ENCODE measurements around the gene LILRB2.
A peak's percentile ranks its signal among the peaks of the same experiment; 100 is the strongest.
"Not testable (repeated sequence)": the region's sequence is repeated elsewhere in the genome, so short reads cannot be mapped to it uniquely, and the experiment has no call there.

LILRB2 gene

DNA sequence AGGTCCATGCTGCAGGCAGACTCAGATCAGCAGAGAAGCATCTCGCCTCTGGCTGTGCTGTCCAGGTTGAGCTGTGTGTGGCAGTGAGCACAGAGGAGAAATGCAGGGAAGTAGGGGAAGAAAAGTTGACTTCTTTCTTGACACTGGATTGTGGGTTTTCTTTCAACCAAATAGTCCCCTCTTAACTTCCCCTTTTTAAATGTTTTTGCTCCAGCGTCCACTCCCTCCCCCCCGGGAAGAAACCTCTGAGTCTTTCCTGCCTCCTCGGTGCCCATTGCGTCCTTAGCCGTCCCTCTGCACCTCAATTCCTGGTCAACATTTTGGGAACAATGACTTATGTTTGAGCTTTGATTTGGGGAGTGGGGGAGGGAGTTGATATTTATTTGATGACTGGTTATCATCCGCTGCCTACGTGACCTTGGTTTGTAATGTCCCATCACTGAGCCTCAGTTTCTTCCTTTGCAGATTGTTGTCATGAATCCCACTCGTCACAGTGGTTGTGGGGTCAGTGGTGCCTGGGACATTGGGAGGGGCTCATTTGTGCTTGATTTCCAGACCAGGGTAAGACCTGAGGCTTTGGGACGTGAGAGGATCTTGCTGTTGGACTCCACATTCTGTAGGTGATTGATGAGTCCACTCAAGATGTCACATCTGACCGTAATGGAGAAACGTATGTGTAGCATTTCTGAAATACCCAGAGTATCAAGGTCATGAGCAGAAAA, at the start of gene LILRB2:
Gene LILRB2, minus strand, starts transcription at position 104 of the 722 bp plus-strand sequence. CDS start 614 bp downstream, outside the sequence.
- no peak within 1 kb of the TSS for H3K9ac ChIP-seq (ENCODE audit: low read depth, low read length)
- H3K36me3 ChIP-seq (ENCODE audit: control insufficient read depth, insufficient read depth, low read length): no peaks in the 10 kb centered on the region
- no peak within 1 kb of the TSS for H3K4me3 ChIP-seq (ENCODE audit: low read depth, low read length)
- H3K27ac ChIP-seq (ENCODE audit: low read depth, low read length): no peak within 1 kb of the TSS
- H3K4me1 ChIP-seq (ENCODE audit: control insufficient read depth, insufficient read depth, low read length): no peaks in the 10 kb centered on the region
- no peaks in the 10 kb centered on the region for H3K27me3 ChIP-seq (ENCODE audit: control insufficient read depth, insufficient read depth, low read length)
- no peaks in the 10 kb centered on the region for H3K9me3 ChIP-seq (ENCODE audit: control insufficient read depth, insufficient read depth, low read length)

DNA sequence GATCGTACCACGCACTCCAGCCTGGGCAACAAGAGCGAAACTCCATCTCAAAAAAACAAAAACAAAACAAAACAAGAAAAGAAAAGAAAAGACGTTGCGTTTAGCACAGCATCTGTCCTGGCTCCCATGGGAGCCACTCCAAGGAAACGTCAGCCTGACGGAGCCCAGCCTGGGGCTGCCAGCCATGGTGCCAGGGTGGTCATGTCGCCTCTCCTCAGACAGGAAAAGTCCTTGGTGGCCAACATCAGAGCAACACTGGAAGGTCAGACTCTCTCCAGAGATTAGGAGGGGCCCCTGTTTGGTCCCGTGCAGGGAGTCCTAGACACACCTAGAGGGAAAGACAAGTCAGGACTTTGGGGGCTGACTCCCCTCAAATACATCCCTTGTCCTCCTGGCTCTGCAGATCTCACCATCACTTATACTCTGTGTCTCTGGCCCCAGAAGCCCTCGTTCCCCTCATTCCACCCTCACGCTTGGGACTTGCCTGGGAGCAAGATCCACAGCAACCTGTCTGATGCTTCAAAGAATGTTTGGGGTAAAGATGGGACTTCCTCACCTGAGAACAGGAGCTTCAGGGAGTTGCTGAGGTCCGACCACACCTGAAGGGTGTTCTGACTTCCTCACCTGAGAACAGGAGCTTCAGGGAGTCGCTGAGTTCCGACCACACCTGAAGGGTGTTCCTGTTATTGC, 48.7 kb upstream of the LILRB2 start:
- Histone ChIP-seq H3K27ac (ENCODE audit: low read depth, low read length) (no peak overlapping the region), H3K27me3 (ENCODE audit: control insufficient read depth, insufficient read depth, low read length) (no peaks in the 10 kb centered on the region), H3K4me1 (ENCODE audit: control insufficient read depth, insufficient read depth, low read length) (peaks cover 10% of the 10 kb centered on the region), H3K36me3 (ENCODE audit: control insufficient read depth, insufficient read depth, low read length) (no peaks in the 10 kb centered on the region), H3K9me3 (ENCODE audit: control insufficient read depth, insufficient read depth, low read length) (no peaks in the 10 kb centered on the region), H3K9ac (ENCODE audit: low read depth, low read length) (no peak overlapping the region), H3K4me3 (ENCODE audit: low read depth, low read length) (no peak overlapping the region)

DNA sequence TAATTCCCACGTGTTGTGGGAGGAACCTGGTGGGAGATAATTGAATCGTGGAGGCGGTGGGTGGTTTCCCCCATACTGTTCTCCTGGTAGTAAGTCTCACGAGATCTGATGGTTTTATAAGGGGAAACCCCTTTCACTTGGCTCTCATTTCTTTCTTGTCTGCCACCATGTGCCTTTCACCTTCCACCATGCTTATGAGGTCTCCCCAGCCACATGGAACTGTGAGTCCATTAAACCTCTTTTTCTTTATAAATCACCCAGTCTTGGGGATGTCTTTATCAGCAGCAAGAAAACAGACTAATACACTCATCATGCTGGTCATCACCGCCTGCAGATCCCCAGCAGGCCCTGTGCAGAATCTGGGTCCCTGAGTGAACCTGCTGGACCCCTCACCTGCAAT, 47.9 kb upstream of the LILRB2 start:
- H3K36me3 ChIP-seq (ENCODE audit: control insufficient read depth, insufficient read depth, low read length); H3K4me3 ChIP-seq (ENCODE audit: low read depth, low read length); H3K9ac ChIP-seq (ENCODE audit: low read depth, low read length); H3K27ac ChIP-seq (ENCODE audit: low read depth, low read length); H3K9me3 ChIP-seq (ENCODE audit: control insufficient read depth, insufficient read depth, low read length); H3K27me3 ChIP-seq (ENCODE audit: control insufficient read depth, insufficient read depth, low read length): not testable (repeated sequence)
- peaks cover 18% of the 10 kb centered on the region for H3K4me1 ChIP-seq (ENCODE audit: control insufficient read depth, insufficient read depth, low read length)

DNA sequence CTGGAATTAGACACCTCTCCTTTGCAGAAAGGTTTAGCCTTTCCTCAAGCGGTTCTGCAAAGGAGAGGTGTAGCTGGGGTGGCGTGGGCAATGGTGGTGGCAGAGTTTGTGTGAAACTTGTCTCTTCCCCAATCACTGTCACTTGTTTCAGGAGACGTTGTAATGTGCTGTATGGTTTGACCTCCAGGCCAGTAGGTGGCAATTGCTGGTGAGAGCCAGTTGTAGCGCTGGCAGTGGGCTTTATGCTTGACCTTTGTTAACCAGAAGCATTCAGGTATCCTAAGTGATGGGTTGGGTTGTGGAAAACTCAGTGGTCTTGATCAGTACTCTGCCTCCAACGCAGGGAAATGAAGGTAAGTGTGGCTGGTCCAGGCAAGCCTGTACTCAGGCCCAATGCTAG, 44.7 kb upstream of the LILRB2 start:
- H3K4me1 ChIP-seq (ENCODE audit: control insufficient read depth, insufficient read depth, low read length): peaks cover 20% of the 10 kb centered on the region
- H3K27ac ChIP-seq (ENCODE audit: low read depth, low read length): no peak overlapping the region
- no peaks in the 10 kb centered on the region for H3K27me3 ChIP-seq (ENCODE audit: control insufficient read depth, insufficient read depth, low read length)
- H3K9ac ChIP-seq (ENCODE audit: low read depth, low read length): no peak overlapping the region
- H3K4me3 ChIP-seq (ENCODE audit: low read depth, low read length): no peak overlapping the region
- H3K36me3 ChIP-seq (ENCODE audit: control insufficient read depth, insufficient read depth, low read length): no peaks in the 10 kb centered on the region
- peaks cover 4% of the 10 kb centered on the region; the same call in 1 of the 2 replicates for H3K9me3 ChIP-seq (ENCODE audit: control insufficient read depth, insufficient read depth, low read length)

DNA sequence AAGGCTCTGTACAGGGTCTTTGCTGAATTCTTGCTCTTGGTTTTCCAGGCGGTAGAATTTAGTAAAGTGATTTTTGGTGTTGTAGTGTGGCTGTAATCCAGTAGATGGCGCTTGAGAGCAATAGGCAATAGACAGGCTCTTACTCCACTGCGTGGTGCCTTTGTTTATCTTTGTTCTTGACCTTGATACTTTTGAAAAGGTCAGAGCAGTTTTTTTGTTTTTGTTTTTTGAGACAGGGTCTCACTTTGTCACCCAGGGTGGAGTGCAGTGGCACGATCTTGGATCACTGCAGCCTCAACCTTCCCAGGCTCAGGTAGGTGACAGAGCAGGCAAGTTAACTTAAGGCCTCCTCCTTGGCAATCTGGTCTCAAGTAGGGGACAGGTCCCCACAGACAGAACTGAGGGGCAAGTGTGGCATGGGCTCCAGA, 44.3 kb upstream of the LILRB2 start:
- Histone ChIP-seq H3K27ac (ENCODE audit: low read depth, low read length) (peak overlapping the region; percentile 83), H3K4me1 (ENCODE audit: control insufficient read depth, insufficient read depth, low read length) (peaks cover 20% of the 10 kb centered on the region), H3K9ac (ENCODE audit: low read depth, low read length) (no peak overlapping the region), H3K27me3 (ENCODE audit: control insufficient read depth, insufficient read depth, low read length) (no peaks in the 10 kb centered on the region), H3K4me3 (ENCODE audit: low read depth, low read length) (no peak overlapping the region), H3K36me3 (ENCODE audit: control insufficient read depth, insufficient read depth, low read length) (no peaks in the 10 kb centered on the region), H3K9me3 (ENCODE audit: control insufficient read depth, insufficient read depth, low read length) (peaks cover 4% of the 10 kb centered on the region; the same call in 1 of the 2 replicates)

DNA sequence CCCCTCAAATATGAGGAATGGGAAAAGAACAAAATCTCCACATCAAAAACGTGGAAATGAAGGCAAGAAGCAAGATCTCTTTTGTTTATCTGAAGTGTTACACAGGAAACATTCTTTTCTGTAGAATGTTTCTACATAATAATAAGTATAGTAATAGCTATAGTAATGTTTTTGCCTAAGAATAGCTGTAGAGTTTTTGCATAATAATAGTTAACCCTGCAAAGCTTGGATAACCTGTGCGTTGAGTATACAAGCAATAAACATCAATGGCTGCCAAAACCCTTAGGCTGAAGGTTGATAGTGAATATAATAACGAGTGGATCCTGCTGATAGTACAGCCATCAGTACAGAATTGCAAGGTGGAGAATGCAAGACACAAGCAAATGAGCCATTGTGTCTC, 43.2 kb upstream of the LILRB2 start:
- no peak overlapping the region for H3K9ac ChIP-seq (ENCODE audit: low read depth, low read length)
- peaks cover 4% of the 10 kb centered on the region; the same call in 1 of the 2 replicates for H3K9me3 ChIP-seq (ENCODE audit: control insufficient read depth, insufficient read depth, low read length)
- no peaks in the 10 kb centered on the region for H3K27me3 ChIP-seq (ENCODE audit: control insufficient read depth, insufficient read depth, low read length)
- peak overlapping the region; percentile 83 for H3K27ac ChIP-seq (ENCODE audit: low read depth, low read length)
- peak overlapping the region; percentile 32; the same call in 1 of the 2 replicates for H3K4me3 ChIP-seq (ENCODE audit: low read depth, low read length)
- H3K36me3 ChIP-seq (ENCODE audit: control insufficient read depth, insufficient read depth, low read length): no peaks in the 10 kb centered on the region
- H3K4me1 ChIP-seq (ENCODE audit: control insufficient read depth, insufficient read depth, low read length): peaks cover 20% of the 10 kb centered on the region

DNA sequence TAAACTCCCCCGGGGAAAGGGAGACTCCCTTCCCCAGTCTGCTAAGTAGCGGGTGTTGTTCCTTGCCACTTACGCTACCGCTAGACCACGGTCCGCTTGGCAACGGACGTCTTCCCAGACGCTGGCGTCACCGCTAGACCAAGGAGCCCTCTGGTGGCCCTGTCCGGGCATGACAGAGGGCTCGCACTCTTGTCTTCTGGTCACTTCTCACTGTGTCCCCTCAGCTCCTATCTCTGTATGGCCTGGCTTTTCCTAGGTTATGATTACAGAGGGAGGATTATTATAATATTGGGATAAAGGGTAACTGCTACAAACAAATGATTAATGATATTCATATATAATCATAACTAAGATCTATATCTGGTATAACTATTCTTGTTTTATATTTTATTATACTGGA, 42.0 kb upstream of the LILRB2 start:
- H3K9ac ChIP-seq (ENCODE audit: low read depth, low read length); H3K4me3 ChIP-seq (ENCODE audit: low read depth, low read length); H3K9me3 ChIP-seq (ENCODE audit: control insufficient read depth, insufficient read depth, low read length); H3K36me3 ChIP-seq (ENCODE audit: control insufficient read depth, insufficient read depth, low read length); H3K27me3 ChIP-seq (ENCODE audit: control insufficient read depth, insufficient read depth, low read length); H3K27ac ChIP-seq (ENCODE audit: low read depth, low read length): not testable (repeated sequence)
- H3K4me1 ChIP-seq (ENCODE audit: control insufficient read depth, insufficient read depth, low read length): peaks cover 20% of the 10 kb centered on the region

DNA sequence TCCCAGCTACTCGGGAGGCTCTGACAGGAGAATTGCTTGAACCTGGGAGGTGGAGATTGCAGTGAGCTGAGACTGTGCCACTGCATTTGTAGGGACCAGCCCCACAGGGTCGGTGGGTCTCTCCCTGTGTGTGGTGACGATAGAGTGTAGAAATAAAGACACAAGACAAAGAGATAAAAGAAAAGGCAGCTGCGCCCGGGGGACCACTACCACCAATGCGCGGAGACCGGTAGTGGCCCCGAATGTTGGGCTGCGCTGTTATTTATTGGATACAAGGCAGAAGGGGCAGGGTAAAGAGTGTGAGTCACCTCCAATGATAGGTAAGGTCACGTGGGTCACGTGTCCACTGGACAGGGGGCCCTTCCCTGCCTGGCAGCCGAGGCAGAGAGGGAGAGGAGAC, 41.4 kb upstream of the LILRB2 start:
- peaks cover 20% of the 10 kb centered on the region for H3K4me1 ChIP-seq (ENCODE audit: control insufficient read depth, insufficient read depth, low read length)

DNA sequence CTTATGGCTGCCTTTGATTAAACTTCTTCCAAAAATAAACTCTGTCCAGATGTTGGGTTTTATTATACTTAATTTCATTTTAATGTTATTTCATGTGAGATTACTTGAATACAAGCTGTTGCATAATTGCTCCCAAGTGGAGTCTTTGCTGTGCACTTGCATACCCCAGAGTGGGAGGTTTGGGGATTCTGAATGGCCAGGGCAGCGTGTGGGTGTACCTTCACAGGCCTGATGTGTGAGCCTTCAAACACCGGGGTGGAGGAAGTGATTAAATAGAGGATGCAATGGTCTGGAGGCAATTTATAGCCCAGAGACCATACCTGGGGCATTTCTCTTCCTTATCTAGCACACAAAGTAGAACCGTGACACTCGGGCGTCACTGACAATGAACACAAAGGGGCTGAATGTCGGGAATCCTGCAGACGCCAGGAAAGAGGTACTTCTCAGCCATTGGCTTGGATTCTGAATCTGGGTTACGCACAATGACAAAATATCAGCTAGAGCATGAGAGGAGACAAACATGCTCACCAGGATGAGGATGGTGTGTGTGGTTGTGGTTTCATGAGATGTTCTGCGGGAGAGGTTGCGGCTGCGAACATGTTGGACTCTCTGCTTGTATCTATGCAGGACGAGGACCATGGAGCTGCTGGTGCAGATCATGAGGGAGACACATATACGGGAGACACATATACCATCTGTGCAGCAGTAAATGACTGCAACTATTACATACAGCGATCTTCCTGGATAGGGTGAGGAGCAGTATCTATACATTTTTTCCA, 39.2 kb upstream of the LILRB2 start:
- no peaks in the 10 kb centered on the region for H3K27me3 ChIP-seq (ENCODE audit: control insufficient read depth, insufficient read depth, low read length)
- H3K9me3 ChIP-seq (ENCODE audit: control insufficient read depth, insufficient read depth, low read length): peaks cover 4% of the 10 kb centered on the region; the same call in 1 of the 2 replicates
- H3K27ac ChIP-seq (ENCODE audit: low read depth, low read length): no peak overlapping the region
- H3K4me3 ChIP-seq (ENCODE audit: low read depth, low read length): no peak overlapping the region
- H3K9ac ChIP-seq (ENCODE audit: low read depth, low read length): no peak overlapping the region
- peaks cover 15% of the 10 kb centered on the region for H3K4me1 ChIP-seq (ENCODE audit: control insufficient read depth, insufficient read depth, low read length)
- H3K36me3 ChIP-seq (ENCODE audit: control insufficient read depth, insufficient read depth, low read length): no peaks in the 10 kb centered on the region

More for the DNA sequence above, 41.4 kb upstream of the LILRB2 start:
- H3K27ac ChIP-seq (ENCODE audit: low read depth, low read length); H3K4me3 ChIP-seq (ENCODE audit: low read depth, low read length); H3K9ac ChIP-seq (ENCODE audit: low read depth, low read length); H3K27me3 ChIP-seq (ENCODE audit: control insufficient read depth, insufficient read depth, low read length); H3K36me3 ChIP-seq (ENCODE audit: control insufficient read depth, insufficient read depth, low read length); H3K9me3 ChIP-seq (ENCODE audit: control insufficient read depth, insufficient read depth, low read length): not testable (repeated sequence)

DNA sequence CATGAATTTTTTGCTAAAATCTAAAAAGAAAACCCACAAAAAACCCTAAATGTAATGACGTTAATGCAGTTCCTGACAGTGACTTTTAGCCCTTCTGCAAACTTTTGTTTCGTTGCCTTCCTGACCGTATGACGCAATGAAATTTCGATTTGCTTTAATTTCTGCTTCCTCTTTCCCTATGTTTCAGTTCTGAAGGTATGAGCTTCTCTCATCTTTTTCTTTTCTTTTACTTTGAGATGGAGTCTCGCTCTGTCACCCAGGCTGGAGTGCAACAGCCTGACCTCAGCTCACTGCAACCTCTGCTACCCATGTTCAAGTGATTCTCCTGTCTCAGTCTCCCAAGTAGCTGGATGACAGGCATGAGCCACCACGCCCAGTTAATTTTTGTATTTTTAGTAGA, 38.1 kb upstream of the LILRB2 start:
- H3K9me3 ChIP-seq (ENCODE audit: control insufficient read depth, insufficient read depth, low read length): peaks cover 4% of the 10 kb centered on the region; the same call in 1 of the 2 replicates
- no peaks in the 10 kb centered on the region for H3K36me3 ChIP-seq (ENCODE audit: control insufficient read depth, insufficient read depth, low read length)
- no peaks in the 10 kb centered on the region for H3K27me3 ChIP-seq (ENCODE audit: control insufficient read depth, insufficient read depth, low read length)
- H3K4me3 ChIP-seq (ENCODE audit: low read depth, low read length): no peak overlapping the region
- H3K27ac ChIP-seq (ENCODE audit: low read depth, low read length): no peak overlapping the region
- H3K9ac ChIP-seq (ENCODE audit: low read depth, low read length): no peak overlapping the region
- H3K4me1 ChIP-seq (ENCODE audit: control insufficient read depth, insufficient read depth, low read length): peaks cover 5% of the 10 kb centered on the region; the same call in 1 of the 2 replicates

DNA sequence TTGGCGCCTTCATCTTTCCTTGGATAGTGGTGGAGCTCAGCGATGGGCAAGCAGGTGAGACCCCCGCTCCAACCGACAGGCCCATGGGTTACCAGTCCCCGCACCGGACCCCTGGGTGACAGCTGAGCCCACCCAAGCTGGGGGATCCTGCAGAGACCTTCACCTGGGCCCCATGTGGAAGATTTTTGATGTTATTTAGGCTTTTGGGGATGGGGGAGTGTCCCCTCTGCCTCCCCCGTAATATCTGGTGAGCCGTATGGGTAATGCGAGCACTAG, 37.0 kb upstream of the LILRB2 start:
- H3K36me3 ChIP-seq (ENCODE audit: control insufficient read depth, insufficient read depth, low read length): no peaks in the 10 kb centered on the region
- H3K4me3 ChIP-seq (ENCODE audit: low read depth, low read length): no peak overlapping the region
- no peaks in the 10 kb centered on the region for H3K27me3 ChIP-seq (ENCODE audit: control insufficient read depth, insufficient read depth, low read length)
- H3K4me1 ChIP-seq (ENCODE audit: control insufficient read depth, insufficient read depth, low read length): no peaks in the 10 kb centered on the region
- no peak overlapping the region for H3K9ac ChIP-seq (ENCODE audit: low read depth, low read length)
- no peak overlapping the region for H3K27ac ChIP-seq (ENCODE audit: low read depth, low read length)
- H3K9me3 ChIP-seq (ENCODE audit: control insufficient read depth, insufficient read depth, low read length): peaks cover 4% of the 10 kb centered on the region; the same call in 1 of the 2 replicates

All from HUES48 (cell line).